Activated T-cell treated with anti-CD3 and anti-CD28 coated beads, Interleukin-2, amount 50 U/mL, for 24 hours (primary cell): ENCODE results near the gene APBA1.

ENCODE experiments used
- DNase-seq: peaks from one replicate; pipeline ENCODE4 v3.0.0-alpha.2; 2020
- H3K27ac Mint-ChIP-seq: 2 replicates; pipeline ENCODE4 v1.8.0; 2020; ENCODE audit warnings: mild to moderate bottlenecking, mixed read lengths
- H3K27me3 Mint-ChIP-seq: 2 replicates; pipeline ENCODE4 v1.8.0; 2020; ENCODE audit warnings: mixed read lengths
- H3K36me3 Mint-ChIP-seq: 2 replicates; pipeline ENCODE4 v1.8.0; 2020; ENCODE audit warnings: low read depth, mixed read lengths
- H3K4me1 Mint-ChIP-seq: 2 replicates; pipeline ENCODE4 v1.8.0; 2020; ENCODE audit warnings: low read depth, mixed read lengths
- H3K4me3 Mint-ChIP-seq: 2 replicates; pipeline ENCODE4 v1.8.0; 2020; ENCODE audit warnings: mild to moderate bottlenecking, moderate library complexity, mixed read lengths
- H3K9me3 Mint-ChIP-seq: 2 replicates; pipeline ENCODE4 v1.8.0; 2020; ENCODE audit warnings: mixed read lengths

The APBA1 gene

DNA sequence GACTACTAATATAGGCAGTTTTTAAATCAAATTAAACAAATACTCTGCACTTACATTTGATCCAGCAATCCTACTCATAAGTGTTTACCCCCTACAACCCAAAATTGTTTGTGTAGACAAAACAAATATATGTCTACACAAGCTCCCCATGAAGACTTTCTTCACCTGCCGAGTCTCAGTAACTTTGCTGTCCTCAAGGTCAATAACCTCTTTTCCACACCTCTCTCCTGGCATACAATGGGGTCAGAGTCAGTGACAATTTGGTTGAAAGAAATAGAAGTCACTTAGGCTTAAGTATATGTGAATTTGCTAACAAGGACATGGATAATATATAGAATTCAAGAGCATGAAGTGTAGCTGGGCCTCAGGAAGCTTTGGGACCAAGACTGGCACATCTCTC lies 29.1 kb downstream of the APBA1 start:
- Mint-ChIP-seq H3K4me3 (no peak overlapping the region), H3K27me3 (no peaks in the 10 kb centered on the region), H3K9me3 (no peaks in the 10 kb centered on the region), H3K27ac (no peak overlapping the region), H3K36me3 (no peaks in the 10 kb centered on the region), H3K4me1 (no peaks in the 10 kb centered on the region)
- no peak for DNase-seq

GRCh38 chr9:69637817-69638200 lies 34.4 kb downstream of the APBA1 start:
- Mint-ChIP-seq H3K4me3 (no peak overlapping the region), H3K27me3 (peaks cover 19% of the 10 kb centered on the region), H3K9me3 (no peaks in the 10 kb centered on the region), H3K36me3 (no peaks in the 10 kb centered on the region), H3K27ac (no peak overlapping the region), H3K4me1 (no peaks in the 10 kb centered on the region)
- DNase-seq, result no peak

DNA sequence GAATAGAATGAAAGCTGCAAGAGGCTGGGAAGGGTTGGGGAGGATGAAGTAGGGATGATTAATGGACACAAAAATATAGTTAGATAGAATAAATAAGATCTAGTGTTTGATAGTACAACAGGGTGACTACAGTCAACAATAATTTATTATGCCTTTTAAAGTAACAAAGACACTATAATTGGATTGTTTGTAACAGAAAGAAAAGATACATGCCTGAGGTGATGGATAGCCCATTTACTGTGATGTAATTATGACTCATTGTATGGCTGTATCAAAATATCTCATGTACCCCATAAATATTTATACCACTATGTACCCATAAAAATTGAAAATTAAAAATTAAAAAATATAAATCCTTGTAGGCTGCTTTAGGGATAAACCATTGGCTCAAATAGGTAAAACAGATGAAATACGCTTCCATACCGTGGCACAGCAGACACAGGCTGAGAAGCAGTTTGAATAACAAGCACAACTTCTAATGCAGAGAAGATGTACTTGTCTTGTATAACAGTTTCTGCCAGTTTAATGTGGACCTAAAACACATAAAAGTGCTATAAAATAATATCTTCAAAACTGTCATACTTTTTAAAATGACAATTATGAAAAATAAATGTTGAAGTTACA lies 34.9 kb downstream of the APBA1 start:
- Mint-ChIP-seq H3K27me3 (peaks cover 19% of the 10 kb centered on the region), H3K36me3 (no peaks in the 10 kb centered on the region), H3K4me1 (no peaks in the 10 kb centered on the region), H3K27ac (no peak overlapping the region), H3K4me3 (no peak overlapping the region), H3K9me3 (no peaks in the 10 kb centered on the region)
- DNase-seq, result no peak

DNA sequence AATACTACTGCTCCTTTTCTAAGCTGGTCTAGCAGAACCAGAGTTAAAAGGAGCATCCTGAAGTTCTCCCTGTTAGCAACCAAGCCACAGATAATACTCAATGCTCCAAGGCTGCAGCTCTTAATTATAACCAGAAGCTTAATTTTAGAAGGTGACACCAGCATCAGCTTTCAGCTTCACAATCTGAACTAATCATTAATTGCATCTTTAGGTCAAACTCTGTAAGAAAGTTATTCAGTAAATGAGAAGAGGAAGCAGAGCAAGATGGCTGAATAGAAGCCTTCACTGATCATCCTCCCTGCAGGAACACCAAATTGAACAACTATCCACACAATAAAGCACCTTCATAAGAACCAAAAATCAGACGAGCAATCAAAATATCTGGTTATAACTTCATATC lies 38.5 kb downstream of the APBA1 start:
- no peaks in the 10 kb centered on the region for H3K9me3 Mint-ChIP-seq
- H3K27ac Mint-ChIP-seq, result no peak overlapping the region
- H3K4me1 Mint-ChIP-seq, result no peaks in the 10 kb centered on the region
- no peak for DNase-seq
- no peak overlapping the region for H3K4me3 Mint-ChIP-seq
- H3K27me3 Mint-ChIP-seq, result peaks cover 23% of the 10 kb centered on the region
- no peaks in the 10 kb centered on the region for H3K36me3 Mint-ChIP-seq

- Mint-ChIP-seq H3K27me3 (peaks cover 30% of the 10 kb centered on the region), H3K9me3 (no peaks in the 10 kb centered on the region), H3K4me1 (no peaks in the 10 kb centered on the region), H3K36me3 (no peaks in the 10 kb centered on the region), H3K4me3 (no peak overlapping the region), H3K27ac (no peak overlapping the region)
- DNase-seq, result no peak
These were observed 39.4 kb downstream of the APBA1 start for GRCh38 chr9:69632768-69633167.

GRCh38 chr9:69627281-69627680 lies 44.9 kb downstream of the APBA1 start:
- H3K9me3 Mint-ChIP-seq, result no peaks in the 10 kb centered on the region
- no peaks in the 10 kb centered on the region for H3K36me3 Mint-ChIP-seq
- H3K4me3 Mint-ChIP-seq, result no peak overlapping the region
- no peaks in the 10 kb centered on the region for H3K4me1 Mint-ChIP-seq
- H3K27me3 Mint-ChIP-seq, result peaks cover 19% of the 10 kb centered on the region
- H3K27ac Mint-ChIP-seq, result no peak overlapping the region
- DNase-seq, result no peak

GRCh38 chr9:69623276-69623675 lies 48.9 kb downstream of the APBA1 start:
- Mint-ChIP-seq H3K4me3 (no peak overlapping the region), H3K27ac (no peak overlapping the region), H3K4me1 (no peaks in the 10 kb centered on the region), H3K9me3 (no peaks in the 10 kb centered on the region), H3K27me3 (peaks cover 14% of the 10 kb centered on the region), H3K36me3 (no peaks in the 10 kb centered on the region)
- no peak for DNase-seq

DNA sequence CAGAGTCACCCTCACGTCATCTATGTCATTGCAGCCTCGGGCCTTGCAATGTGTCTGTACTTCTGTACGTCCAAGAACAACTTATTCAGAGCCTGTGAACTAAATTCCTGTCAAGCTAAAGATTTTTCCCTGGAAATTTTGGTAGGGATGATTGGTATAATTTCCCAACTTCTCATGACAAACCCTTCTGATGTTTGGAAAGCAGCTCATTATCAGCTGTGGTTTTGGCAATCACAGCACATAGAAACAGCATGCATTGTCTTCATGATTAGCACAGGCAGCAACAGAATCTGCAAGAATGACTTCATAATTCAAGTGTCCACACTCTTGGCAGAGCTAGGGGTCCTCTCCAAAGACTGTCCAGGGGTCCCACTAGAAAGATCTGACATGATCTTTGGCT lies 49.5 kb downstream of the APBA1 start:
- H3K27me3 Mint-ChIP-seq, result peaks cover 8% of the 10 kb centered on the region
- no peaks in the 10 kb centered on the region for H3K9me3 Mint-ChIP-seq
- H3K4me1 Mint-ChIP-seq, result no peaks in the 10 kb centered on the region
- H3K4me3 Mint-ChIP-seq, result no peak overlapping the region
- no peak overlapping the region for H3K27ac Mint-ChIP-seq
- no peaks in the 10 kb centered on the region for H3K36me3 Mint-ChIP-seq
- no peak for DNase-seq

DNA sequence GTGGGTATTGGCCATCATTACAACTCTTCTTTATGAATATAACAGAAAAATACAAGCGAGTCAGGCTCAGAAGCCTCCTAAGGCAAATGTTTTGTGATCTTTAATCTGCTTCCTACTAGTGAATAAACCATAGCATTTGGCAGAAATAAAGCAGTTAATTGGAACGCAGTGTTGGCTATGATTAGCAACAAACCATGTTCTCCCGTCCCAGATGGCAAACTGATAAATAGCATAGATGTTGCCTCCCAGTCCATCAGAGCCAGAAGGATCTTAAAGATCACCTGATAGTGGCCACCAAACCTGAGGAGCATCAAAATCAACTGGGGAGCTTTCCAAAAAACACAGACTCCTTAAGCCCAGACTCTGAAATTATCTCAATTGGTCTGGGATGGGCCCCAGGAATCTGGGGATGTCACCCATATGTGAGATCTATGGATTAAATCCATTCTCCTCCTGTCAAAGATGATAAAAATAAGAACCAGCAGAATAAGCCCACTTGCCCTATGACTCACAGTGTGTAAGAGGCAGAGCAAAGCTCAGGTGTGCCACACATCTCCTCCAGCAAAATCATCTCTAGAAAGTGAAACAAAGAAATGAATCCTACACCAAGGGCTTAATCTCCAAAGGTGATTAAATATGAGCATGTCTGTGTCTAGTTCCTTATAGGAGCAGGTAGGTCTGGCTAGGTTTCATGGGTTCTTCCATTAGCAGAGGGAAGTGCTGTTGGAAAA lies 50.3 kb downstream of the APBA1 start:
- no peaks in the 10 kb centered on the region for H3K36me3 Mint-ChIP-seq
- DNase-seq, result no peak
- H3K4me1 Mint-ChIP-seq, result no peaks in the 10 kb centered on the region
- H3K4me3 Mint-ChIP-seq, result no peak overlapping the region
- H3K27ac Mint-ChIP-seq, result no peak overlapping the region
- H3K9me3 Mint-ChIP-seq, result no peaks in the 10 kb centered on the region
- peaks cover 1% of the 10 kb centered on the region for H3K27me3 Mint-ChIP-seq

GRCh38 chr9:69620731-69621130 lies 51.4 kb downstream of the APBA1 start:
- Mint-ChIP-seq H3K36me3 (no peaks in the 10 kb centered on the region), H3K4me1 (no peaks in the 10 kb centered on the region), H3K27me3 (no peaks in the 10 kb centered on the region), H3K4me3 (no peak overlapping the region), H3K27ac (no peak overlapping the region), H3K9me3 (no peaks in the 10 kb centered on the region)
- DNase-seq, result no peak

GRCh38 chr9:69619233-69619632 lies 52.9 kb downstream of the APBA1 start:
- Mint-ChIP-seq H3K9me3 (no peaks in the 10 kb centered on the region), H3K4me3 (no peak overlapping the region), H3K27me3 (no peaks in the 10 kb centered on the region), H3K27ac (no peak overlapping the region), H3K4me1 (no peaks in the 10 kb centered on the region), H3K36me3 (no peaks in the 10 kb centered on the region)
- DNase-seq, result no peak

DNA sequence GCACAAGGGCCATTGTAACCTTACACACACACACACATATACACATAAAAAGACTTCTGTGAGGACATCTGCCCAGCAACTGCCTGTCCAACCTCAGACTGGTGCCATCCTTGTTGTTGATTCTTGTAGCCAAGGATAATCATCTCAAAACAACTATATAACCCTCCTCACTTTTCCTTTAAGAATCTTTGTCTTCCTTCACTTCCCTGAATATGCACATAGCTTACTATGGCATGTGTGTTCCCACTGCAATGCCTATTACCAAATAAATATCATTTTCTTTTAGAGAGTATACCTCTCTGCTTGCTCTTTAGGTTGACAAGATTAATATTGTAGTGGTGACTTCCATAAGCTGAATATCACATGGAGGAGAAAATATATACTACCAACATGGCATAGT lies 55.2 kb downstream of the APBA1 start:
- DNase-seq, result no peak
- Mint-ChIP-seq H3K27me3 (no peaks in the 10 kb centered on the region), H3K36me3 (no peaks in the 10 kb centered on the region), H3K9me3 (no peaks in the 10 kb centered on the region), H3K4me1 (no peaks in the 10 kb centered on the region), H3K27ac (no peak overlapping the region), H3K4me3 (no peak overlapping the region)

DNA sequence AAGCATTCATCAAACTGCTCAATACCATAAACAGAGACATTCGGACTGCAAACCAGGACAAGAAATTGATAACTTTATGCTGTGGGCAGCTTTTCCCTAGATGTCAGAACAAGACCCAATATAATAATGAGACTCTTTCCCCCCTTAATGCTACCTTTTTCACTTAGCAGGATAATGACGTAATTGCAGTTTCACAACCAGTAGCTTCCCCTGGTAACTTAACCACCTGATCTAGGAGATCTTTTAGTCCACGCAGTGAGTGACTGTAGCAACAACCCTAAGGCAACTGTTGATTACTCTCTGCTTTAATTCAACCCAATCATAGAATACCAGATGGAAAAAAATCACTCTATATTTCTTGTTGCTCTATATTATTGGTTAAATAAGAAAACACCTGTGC lies 56.3 kb downstream of the APBA1 start:
- DNase-seq, result no peak
- Mint-ChIP-seq H3K27me3 (no peaks in the 10 kb centered on the region), H3K27ac (no peak overlapping the region), H3K36me3 (no peaks in the 10 kb centered on the region), H3K4me1 (no peaks in the 10 kb centered on the region), H3K4me3 (no peak overlapping the region), H3K9me3 (no peaks in the 10 kb centered on the region)

- H3K9me3 Mint-ChIP-seq, result no peaks in the 10 kb centered on the region
- no peaks in the 10 kb centered on the region for H3K4me1 Mint-ChIP-seq
- no peak overlapping the region for H3K27ac Mint-ChIP-seq
- no peaks in the 10 kb centered on the region for H3K36me3 Mint-ChIP-seq
- DNase-seq, result no peak
- no peak overlapping the region for H3K4me3 Mint-ChIP-seq
- H3K27me3 Mint-ChIP-seq, result no peaks in the 10 kb centered on the region
These were observed 61.0 kb downstream of the APBA1 start for GRCh38 chr9:69611221-69611620.

DNA sequence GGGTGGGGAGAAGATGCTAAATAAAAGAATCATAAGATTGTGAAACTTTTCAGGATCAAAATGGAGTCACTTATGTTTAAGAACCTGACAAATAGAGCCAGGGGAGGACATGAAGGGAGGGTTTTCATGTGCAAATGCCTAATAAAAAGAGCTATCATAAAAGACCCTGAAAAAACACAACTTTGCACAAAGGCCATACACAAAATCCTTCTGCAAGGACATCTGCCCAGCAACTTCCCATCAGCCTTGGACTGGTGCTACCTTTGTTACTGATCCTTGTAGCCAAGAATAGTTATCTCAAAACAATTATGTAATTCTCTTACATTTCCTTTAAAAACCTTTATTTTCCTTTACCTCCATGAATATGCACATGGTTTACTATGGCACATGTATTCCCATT lies 63.0 kb downstream of the APBA1 start:
- H3K4me3 Mint-ChIP-seq, result no peak overlapping the region
- peaks cover 5% of the 10 kb centered on the region for H3K27me3 Mint-ChIP-seq
- H3K27ac Mint-ChIP-seq, result no peak overlapping the region
- no peaks in the 10 kb centered on the region for H3K4me1 Mint-ChIP-seq
- no peaks in the 10 kb centered on the region for H3K9me3 Mint-ChIP-seq
- DNase-seq, result no peak
- no peaks in the 10 kb centered on the region for H3K36me3 Mint-ChIP-seq

GRCh38 chr9:69606089-69606488 lies 66.1 kb downstream of the APBA1 start:
- H3K27ac Mint-ChIP-seq, result no peak overlapping the region
- no peaks in the 10 kb centered on the region for H3K36me3 Mint-ChIP-seq
- H3K4me1 Mint-ChIP-seq, result no peaks in the 10 kb centered on the region
- no peaks in the 10 kb centered on the region for H3K9me3 Mint-ChIP-seq
- H3K27me3 Mint-ChIP-seq, result peaks cover 7% of the 10 kb centered on the region
- no peak for DNase-seq
- H3K4me3 Mint-ChIP-seq, result no peak overlapping the region
